Measurements from ENCODE around the gene RNF214. TPM values are rescaled to one million over a fixed set of nuclear protein-coding genes. Genes with fewer than 3 reads are reported as not detected.

RNF214 gene
- total RNA-seq, 2 donors from 2014 or later, result 46.4 to 51.1 TPM

- peaks cover 38% of the 10 kb centered on the region for H3K36me3 ChIP-seq (ENCODE audit: control insufficient read depth, insufficient read depth, low read length)
- Mint-ChIP-seq H3K27me3 (ENCODE audit: insufficient read depth) (no peaks in the 10 kb centered on the region), H3K4me3 (no peak overlapping the region), H3K4me1 (peaks cover 3% of the 10 kb centered on the region), H3K36me3 (ENCODE audit: low read depth) (peaks cover 29% of the 10 kb centered on the region), H3K27ac (no peak overlapping the region), H3K9me3 (no peaks in the 10 kb centered on the region)
- H3K4me3 ChIP-seq (ENCODE audit: low read length), result no peak overlapping the region
- peak; percentile 26 for DNase-seq
- TF ChIP-seq, protein P1, sequence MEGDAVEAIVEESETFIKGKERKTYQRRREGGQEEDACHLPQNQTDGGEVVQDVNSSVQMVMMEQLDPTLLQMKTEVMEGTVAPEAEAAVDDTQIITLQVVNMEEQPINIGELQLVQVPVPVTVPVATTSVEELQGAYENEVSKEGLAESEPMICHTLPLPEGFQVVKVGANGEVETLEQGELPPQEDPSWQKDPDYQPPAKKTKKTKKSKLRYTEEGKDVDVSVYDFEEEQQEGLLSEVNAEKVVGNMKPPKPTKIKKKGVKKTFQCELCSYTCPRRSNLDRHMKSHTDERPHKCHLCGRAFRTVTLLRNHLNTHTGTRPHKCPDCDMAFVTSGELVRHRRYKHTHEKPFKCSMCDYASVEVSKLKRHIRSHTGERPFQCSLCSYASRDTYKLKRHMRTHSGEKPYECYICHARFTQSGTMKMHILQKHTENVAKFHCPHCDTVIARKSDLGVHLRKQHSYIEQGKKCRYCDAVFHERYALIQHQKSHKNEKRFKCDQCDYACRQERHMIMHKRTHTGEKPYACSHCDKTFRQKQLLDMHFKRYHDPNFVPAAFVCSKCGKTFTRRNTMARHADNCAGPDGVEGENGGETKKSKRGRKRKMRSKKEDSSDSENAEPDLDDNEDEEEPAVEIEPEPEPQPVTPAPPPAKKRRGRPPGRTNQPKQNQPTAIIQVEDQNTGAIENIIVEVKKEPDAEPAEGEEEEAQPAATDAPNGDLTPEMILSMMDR (conservative IDR thresholded peaks at IDR 0.05), result no peak
- H3K4me1 ChIP-seq (ENCODE audit: control insufficient read depth, insufficient read depth, low read length), result no peaks in the 10 kb centered on the region
- 97% methylated on average over 3 to 5 of the region's 5 CpGs for WGBS, 2 experiments (ENCODE audit: insufficient coverage in 1 of 2, insufficient read length in 1 of 2)
- no peak overlapping the region for H3K9ac ChIP-seq (ENCODE audit: extremely low read depth, low read length, poor library complexity, severe bottlenecking)
- no peaks in the 10 kb centered on the region for H3K27me3 ChIP-seq (ENCODE audit: control insufficient read depth, insufficient read depth, low read length, poor library complexity, severe bottlenecking)
- H3K27ac ChIP-seq (ENCODE audit: low read depth, low read length), result no peak overlapping the region
- no peaks in the 10 kb centered on the region for H3K9me3 ChIP-seq (ENCODE audit: control insufficient read depth, low read length)
These were observed 46.6 kb upstream of the RNF214 start for GRCh38 chr11:117185736-117186430.

- TF ChIP-seq, protein P1 (conservative IDR thresholded peaks at IDR 0.05), result no peak
- WGBS, 2 experiments (ENCODE audit: insufficient coverage in 1 of 2, insufficient read length in 1 of 2), result 98% methylated on average over 4 of the region's 4 CpGs; no CpG with 5 or more reads in 1 of the 2 experiments
These were observed 46.1 kb upstream of the RNF214 start for GRCh38 chr11:117186431-117186761.

DNA sequence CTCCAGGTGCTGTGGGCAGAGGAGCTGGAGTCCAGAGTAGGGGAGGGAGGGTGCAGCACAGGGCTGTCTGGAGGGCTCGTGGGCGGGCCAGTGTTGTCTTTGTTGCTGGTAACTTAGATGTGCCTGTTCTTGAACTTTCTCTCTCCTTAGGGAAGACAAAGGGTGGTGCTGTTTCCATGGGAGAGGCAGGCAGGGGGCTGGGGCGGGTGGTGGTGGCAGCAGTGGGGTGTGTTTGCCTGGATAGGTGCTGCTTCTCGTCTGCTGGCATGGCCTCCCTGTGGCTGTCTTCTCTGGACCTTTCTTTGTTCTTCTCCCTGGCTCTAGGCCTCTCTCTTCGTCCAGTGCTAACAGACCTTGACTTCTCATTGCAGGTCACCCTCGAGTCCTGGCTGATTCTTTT lies 45.5 kb upstream of the RNF214 start:
- peak overlapping the region; percentile 46 for H3K27ac Mint-ChIP-seq
- peak; percentile 29 for DNase-seq
- WGBS, 2 experiments (ENCODE audit: insufficient coverage in 1 of 2, insufficient read length in 1 of 2), result 86 to 89% methylated on average over 4 to 6 of the region's 6 CpGs

More at GRCh38 chr11:117186431-117186761, 46.1 kb upstream of the RNF214 start:
- no peak overlapping the region for H3K4me3 ChIP-seq (ENCODE audit: low read length)
- Mint-ChIP-seq H3K4me1 (no peaks in the 10 kb centered on the region), H3K9me3 (no peaks in the 10 kb centered on the region), H3K36me3 (ENCODE audit: low read depth) (peaks cover 29% of the 10 kb centered on the region), H3K4me3 (no peak overlapping the region), H3K27me3 (ENCODE audit: insufficient read depth) (no peaks in the 10 kb centered on the region), H3K27ac (no peak overlapping the region)
- H3K9ac ChIP-seq (ENCODE audit: extremely low read depth, low read length, poor library complexity, severe bottlenecking), result no peak overlapping the region
- no peaks in the 10 kb centered on the region for H3K27me3 ChIP-seq (ENCODE audit: control insufficient read depth, insufficient read depth, low read length, poor library complexity, severe bottlenecking)
- H3K36me3 ChIP-seq (ENCODE audit: control insufficient read depth, insufficient read depth, low read length), result peaks cover 38% of the 10 kb centered on the region
- H3K9me3 ChIP-seq (ENCODE audit: control insufficient read depth, low read length), result no peaks in the 10 kb centered on the region
- no peaks in the 10 kb centered on the region for H3K4me1 ChIP-seq (ENCODE audit: control insufficient read depth, insufficient read depth, low read length)
- DNase-seq, result peak; percentile 31
- H3K27ac ChIP-seq (ENCODE audit: low read depth, low read length), result no peak overlapping the region

More for the DNA sequence above, 45.5 kb upstream of the RNF214 start:
- Histone ChIP-seq H3K4me1 (ENCODE audit: control insufficient read depth, insufficient read depth, low read length) (no peaks in the 10 kb centered on the region), H3K27ac (ENCODE audit: low read depth, low read length) (no peak overlapping the region), H3K27me3 (ENCODE audit: control insufficient read depth, insufficient read depth, low read length, poor library complexity, severe bottlenecking) (no peaks in the 10 kb centered on the region), H3K9me3 (ENCODE audit: control insufficient read depth, low read length) (no peaks in the 10 kb centered on the region), H3K9ac (ENCODE audit: extremely low read depth, low read length, poor library complexity, severe bottlenecking) (no peak overlapping the region), H3K36me3 (ENCODE audit: control insufficient read depth, insufficient read depth, low read length) (peaks cover 32% of the 10 kb centered on the region), H3K4me3 (ENCODE audit: low read length) (no peak overlapping the region)
- Mint-ChIP-seq H3K4me3 (no peak overlapping the region), H3K27me3 (ENCODE audit: insufficient read depth) (no peaks in the 10 kb centered on the region), H3K36me3 (ENCODE audit: low read depth) (peaks cover 33% of the 10 kb centered on the region), H3K4me1 (no peaks in the 10 kb centered on the region), H3K9me3 (no peaks in the 10 kb centered on the region)
- TF ChIP-seq, protein P1 (conservative IDR thresholded peaks at IDR 0.05), result no peak
